NCI-H226 (cell line): ENCODE results near the gene MGMT.

Experiments
- DNase-seq: peaks from one replicate; pipeline ENCODE4 v3.0.0-alpha.2; 2015

MGMT gene

DNA sequence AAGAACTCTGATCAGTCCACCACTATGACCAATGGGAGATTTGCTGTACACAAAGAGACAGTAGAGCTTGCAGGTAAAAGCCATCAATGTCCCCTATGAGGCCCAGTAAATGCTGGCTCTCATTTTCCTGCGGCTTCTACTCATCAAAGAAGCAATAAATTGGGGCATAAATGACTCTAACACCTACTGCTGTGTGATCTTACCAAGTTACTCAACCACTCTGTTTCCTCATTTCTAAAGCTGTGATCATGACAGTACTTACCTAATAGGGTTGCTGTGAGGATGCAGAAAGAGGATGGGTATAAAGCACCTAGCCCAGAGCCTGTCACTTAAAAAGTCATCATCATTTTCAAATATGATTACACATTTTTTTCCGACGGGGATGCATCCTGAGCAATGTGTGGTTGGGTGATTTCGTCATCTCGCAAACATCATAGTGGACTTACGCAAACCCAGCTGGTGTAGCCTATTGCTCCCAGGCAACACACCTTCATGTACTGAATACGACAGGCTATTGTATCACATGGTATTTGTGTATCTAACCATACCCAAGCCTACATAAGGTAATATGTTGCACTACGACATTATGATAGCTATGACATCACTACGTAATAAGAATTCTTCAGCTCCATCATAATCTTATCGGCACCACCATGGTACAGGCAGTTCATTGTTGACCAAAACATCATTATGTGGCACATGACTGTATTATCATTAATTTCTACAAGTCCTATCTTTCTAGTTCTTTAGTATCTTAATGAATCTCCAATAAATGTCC, 7.1 kb upstream of the MGMT start:
- no peak for DNase-seq

GRCh38 chr10:129462257-129462795, 4.7 kb upstream of the MGMT start:
- DNase-seq, result no peak

- DNase-seq, result no peak
Observed at GRCh38 chr10:129464251-129464650, 2.8 kb upstream of the MGMT start.

DNA sequence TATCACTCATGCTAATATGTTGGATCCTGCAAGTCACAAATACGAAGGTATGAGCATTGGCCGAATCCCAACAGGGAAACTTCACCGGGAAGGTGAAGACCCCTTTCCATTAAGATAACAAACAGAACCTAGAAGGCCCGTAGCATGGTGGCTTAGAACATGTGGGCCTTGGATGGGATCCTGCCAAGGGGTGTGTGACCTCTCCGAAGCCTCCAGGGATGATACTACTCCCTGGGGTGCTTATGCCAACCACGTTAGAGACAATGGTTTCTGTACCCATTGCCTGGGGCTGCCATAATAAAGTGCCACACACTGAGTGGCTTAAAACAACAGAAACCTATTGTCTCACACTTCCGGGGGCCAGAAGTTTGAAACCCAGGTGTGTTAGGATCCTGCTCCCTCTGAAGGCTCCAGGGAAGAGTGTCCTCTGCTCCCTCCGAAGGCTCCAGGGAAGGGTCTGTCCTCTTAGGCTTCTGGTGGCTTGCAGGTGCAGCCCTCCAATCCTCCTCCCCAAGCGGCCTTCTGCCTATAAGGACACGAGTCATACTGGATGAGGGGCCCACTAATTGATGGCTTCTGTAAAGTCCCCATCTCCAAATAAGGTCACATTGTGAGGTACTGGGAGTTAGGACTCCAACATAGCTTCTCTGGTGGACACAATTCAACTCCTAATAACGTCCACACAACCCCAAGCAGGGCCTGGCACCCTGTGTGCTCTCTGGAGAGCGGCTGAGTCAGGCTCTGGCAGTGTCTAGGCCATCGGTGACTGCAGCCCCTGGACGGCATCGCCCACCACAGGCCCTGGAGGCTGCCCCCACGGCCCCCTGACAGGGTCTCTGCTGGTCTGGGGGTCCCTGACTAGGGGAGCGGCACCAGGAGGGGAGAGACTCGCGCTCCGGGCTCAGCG, 992 bp upstream of the MGMT start:
- DNase-seq, result no peak

DNA sequence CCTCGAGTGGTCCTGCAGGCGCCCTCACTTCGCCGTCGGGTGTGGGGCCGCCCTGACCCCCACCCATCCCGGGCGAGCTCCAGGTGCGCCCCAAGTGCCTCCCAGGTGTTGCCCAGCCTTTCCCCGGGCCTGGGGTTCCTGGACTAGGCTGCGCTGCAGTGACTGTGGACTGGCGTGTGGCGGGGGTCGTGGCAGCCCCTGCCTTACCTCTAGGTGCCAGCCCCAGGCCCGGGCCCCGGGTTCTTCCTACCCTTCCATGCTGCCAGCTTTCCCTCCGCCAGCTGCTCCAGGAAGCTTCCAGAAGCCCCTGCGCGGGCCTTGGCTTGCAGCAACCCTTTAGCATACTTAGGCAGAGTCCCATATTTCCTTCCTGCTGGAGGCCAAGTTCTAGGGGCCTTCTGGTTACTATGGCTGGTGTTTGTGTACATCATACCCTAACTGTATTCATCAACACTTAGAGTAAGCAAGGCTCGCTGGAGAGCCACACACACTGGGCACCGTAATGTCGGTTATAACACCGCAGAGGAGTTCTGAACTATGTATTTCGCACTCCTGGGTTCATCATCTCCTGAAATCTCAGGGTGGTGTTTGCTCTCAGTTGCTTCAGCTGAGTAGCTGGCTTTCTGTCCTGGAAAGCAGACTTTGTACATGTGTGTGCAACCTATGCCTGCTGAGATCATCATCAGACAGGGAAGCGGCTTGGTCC, 471 bp downstream of the MGMT start:
- no peak for DNase-seq

GRCh38 chr10:129468187-129468586, 1.1 kb downstream of the MGMT start:
- no peak for DNase-seq

- no peak for DNase-seq
Observed at GRCh38 chr10:129470103-129470851, 3.2 kb downstream of the MGMT start.

DNA sequence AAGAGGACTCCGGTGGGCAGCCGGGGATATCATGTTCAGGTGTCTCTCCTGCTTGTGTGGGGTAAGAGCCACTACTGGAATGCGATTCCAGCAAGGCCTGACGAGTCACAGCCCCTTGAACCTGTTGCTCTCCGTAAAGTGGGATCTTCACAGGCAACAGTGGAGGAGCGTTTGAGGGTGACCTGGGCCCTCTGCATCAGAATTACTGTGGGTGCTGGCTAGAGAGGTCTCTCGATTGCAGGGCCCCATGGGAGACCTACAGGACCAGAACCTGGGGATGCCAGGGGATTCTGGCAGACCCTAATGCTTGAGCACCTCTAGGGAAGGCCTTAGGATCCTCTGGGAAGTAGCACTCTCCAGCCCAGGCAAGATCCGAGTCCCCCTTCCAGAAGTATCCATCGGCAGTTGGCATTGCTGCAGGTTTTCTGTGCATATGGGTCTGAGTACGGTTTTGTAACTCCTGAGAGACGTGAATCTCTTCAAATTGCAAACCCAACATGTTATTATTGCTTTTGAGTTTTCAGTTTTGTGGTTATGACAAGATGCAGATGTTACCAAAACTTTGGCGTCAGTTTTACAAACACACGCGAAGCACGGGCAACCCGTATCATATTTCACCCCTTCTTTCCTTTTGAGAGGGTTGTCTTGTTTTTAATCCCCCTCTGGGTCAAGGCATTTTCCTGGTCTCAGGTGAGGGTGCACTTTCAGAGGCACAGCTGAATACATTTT, 4.6 kb downstream of the MGMT start:
- no peak for DNase-seq

DNA sequence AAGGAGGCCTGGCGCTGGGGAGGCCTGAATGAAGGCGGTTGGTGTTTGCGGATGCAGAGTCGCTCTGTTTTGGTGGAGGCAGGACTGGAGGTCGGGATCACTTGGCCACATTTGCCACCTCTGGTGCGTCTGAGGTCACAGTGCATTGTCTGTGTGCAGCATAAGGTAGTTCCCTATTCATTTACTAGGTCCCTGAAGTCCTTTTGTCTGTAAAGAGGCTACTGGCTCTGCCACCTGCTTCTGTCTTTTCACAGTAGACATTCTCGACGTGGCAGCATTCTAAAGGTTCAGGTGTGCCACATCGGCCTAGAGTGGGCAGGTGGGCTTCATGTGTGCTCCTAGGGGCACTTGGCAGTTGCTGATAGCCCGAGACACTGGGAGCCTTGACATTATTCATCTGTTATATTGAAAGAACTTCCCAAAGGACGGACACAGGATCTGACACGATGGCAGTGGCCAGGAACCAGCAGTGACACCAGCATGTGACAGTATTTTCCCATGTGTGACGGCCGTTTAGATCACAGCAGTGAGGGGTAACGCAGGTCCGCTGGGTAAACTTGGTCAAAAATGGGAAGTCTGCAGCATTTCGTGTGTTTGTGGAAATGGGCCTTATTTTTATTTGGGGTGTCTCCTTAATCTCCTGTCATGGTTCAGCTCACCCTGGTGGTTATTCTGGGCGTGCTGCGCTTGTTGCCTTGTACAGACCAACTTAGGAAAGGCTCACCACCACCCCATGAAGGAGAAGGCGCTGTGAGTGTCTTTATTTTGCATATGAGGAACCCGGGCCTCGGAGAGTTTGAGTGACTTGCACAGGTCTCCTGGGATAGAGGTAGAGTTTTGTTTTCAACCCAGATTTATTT, 5.9 kb downstream of the MGMT start:
- no peak for DNase-seq

DNA sequence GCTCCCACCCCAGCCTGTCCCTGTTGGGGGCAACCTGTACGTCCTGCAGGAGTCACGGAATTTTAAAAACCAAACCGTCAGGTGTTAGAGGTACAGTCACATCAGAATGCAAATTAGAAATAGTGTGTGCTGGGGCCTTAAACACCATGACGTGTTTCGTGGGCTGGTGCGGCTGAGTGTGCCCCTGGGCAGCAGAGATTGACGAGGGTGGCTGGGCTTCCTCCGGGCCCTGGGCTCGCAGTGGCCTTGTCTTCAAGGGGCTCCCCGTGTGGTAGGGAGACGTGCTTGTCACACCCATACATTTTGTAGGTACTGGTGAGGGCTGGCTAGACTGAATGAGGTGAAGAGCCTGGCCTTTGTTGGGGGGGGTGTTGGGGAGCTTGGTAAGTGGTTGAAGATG, 7.6 kb downstream of the MGMT start:
- DNase-seq, result no peak

DNA sequence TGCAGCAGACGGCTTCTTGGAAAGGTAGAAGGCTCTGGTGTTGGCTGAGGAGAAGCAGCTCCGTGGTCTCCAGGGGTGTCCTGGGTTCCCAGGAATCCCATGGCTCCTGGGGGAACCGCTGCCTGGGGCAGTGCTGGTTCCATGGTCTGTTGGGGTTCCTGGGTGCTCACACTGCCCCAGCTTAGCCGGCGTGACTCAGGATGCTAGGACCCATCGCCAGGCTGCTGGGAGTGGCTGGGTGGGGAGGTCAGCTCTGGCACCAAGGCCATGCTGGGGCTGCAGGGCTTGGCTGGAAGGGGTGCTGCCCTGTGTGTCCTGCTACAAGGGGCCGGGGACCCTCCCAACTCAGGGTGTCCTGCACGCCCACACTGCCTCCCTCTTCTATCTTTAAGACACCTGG, 9.4 kb downstream of the MGMT start:
- DNase-seq, result no peak

DNA sequence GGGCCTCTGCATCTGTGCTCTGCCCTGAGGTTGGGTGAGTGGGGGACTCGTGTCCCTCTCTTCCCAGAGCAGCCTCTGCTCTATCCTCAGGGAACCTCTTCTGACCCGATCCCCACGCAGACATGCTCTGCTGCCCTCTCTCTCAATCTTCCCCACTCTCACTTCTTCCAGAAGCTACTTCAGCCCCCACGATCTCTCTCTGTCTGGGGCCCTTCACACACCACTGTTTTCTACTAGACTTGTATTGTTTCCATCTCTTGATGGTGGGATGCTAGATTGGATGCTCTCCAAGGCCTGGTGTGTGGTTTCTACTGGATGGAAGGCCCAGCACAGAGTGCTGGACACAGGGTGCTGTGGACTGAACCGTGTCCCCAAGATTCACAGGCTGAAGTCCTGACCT, 10.0 kb downstream of the MGMT start:
- no peak for DNase-seq

GRCh38 chr10:129481641-129482040, 14.6 kb downstream of the MGMT start:
- DNase-seq, result no peak

GRCh38 chr10:129483430-129484010, 16.5 kb downstream of the MGMT start:
- no peak for DNase-seq

DNA sequence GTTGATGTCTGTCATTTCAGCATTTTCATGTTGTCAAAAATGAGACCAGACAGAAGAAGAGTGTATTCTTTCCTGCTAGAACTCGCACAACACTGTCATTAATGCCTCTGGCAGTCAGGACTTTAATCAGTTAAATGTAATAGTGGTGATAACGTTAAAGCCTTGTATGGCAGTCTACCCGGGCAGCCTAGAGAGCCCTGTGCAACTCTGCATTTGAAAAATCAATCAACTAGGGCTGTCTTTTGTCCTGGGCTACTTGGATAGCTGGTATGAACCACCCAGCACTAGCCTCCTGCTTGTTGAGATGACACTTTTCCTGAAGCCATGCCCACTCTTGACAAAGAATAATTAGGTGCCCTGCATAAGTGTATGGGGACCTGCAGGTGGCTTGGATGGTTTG, 19.8 kb downstream of the MGMT start:
- no peak for DNase-seq

DNA sequence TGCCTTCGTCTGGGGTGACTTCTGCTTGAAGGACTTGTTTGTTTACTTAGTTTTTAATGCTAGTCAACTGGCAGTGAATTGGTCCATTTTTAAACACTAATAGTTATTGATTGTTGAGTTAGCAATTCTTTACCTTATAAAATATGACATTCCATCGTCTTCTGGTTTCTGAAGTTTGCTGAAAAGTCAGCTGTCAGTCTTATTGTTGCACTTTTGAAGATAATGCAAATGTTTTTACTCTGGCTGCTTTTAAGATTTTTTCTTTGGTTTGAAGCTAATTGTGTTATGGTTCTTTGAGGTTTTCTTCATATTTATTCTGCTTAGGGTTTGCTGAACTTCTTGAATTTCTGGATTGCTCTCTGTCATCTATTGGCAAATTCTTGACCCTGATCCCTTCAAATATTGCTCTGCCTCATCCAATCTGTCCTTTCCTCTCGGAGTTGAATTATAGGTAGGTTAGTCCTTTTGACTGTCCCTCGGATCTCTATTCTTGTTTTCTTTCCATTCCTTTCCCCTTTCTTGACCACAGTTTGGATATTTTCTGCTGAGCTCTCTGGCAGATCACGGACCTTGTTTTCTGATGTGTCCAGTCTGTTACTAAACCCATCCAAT, 24.2 kb downstream of the MGMT start:
- peak; percentile 9 for DNase-seq

DNA sequence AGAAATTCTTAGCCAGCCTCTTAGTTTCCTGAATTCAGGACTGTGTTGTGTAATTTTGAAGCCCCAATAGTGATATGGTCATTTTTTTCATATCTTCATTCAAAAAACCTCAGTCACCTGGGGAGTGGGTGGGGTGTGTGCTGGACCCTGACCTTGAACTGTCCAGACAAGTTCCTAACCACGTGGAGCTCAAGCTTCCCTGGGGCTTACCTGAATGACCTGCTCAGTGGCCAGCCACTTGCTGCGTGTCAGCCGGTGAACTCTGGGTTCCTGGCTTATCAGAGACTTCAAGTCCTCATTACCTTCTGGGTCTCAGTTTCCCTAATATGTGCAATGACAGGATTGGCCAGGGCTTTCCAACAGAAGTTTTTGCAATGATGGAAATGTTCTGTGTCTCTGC, 27.1 kb downstream of the MGMT start:
- no peak for DNase-seq

DNA sequence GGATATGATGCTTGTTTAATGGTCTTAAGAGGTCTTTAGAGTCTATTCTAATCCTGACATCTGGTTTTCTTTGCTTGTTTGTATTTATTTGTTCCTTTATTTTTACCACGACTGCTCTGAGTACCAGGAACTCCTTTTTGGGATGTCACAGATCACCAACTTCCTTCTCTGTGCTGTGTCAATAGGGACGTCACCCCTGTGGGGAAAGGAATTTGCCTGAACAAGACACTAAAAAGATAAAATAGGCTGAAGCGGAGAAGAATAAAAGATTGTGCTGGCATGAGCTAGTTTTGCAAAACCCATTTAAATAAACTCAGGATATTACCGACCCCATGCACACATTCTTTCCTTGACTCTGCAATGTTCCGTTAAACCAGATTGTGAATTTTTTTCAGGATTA, 27.7 kb downstream of the MGMT start:
- no peak for DNase-seq

DNA sequence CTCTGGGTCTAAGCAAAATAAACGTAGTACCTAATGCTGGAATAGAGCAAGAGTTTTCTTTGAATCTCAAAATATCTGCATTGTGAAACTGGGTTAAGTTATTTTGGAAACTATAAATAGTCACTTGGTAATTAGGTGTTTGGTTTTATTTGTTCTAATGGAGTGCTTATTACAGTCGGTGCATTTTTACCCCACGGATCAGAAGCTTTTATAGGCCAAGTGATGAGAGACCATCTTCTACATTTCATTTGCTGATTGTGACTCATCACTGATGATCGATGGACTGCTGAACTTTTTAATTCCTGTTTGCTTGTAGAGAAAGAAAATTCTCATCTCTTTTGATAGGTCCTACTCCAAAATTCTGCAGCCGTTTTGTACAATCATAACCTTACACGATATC, 28.2 kb downstream of the MGMT start:
- DNase-seq, result no peak

GRCh38 chr10:129495698-129496097, 28.7 kb downstream of the MGMT start:
- DNase-seq, result no peak
